ACC112 (cell line): ENCODE results near the gene GCNA.

Experiments
- H2AFZ ChIP-seq: fragments of 200-600 bp; sonication (generic); one replicate; pipeline ENCODE4 v1.6.0; 2017; ENCODE audit warnings: antibody characterized with exemption, low read length; ENCODE audit not compliant: unreplicated experiment
- H3K27ac ChIP-seq: fragments of 200-600 bp; sonication (generic); 2 replicates; pipeline ENCODE4 v1.5.1; 2014; ENCODE audit warnings: low read depth, mild to moderate bottlenecking, antibody characterized with exemption, low read length, moderate library complexity
- H3K27me3 ChIP-seq: fragments of 200-600 bp; sonication (generic); 2 replicates; pipeline ENCODE4 v1.6.1; 2014; ENCODE audit warnings: mild to moderate bottlenecking, antibody characterized with exemption, low read length, moderate library complexity, mixed read lengths; ENCODE audit not compliant: insufficient read depth
- H3K36me3 ChIP-seq: fragments of 200-600 bp; sonication (generic); 2 replicates; pipeline ENCODE4 v1.6.1; 2016; ENCODE audit warnings: mild to moderate bottlenecking, antibody characterized with exemption, low read length, moderate library complexity, mixed read lengths; ENCODE audit not compliant: insufficient read depth
- H3K4me1 ChIP-seq: fragments of 200-600 bp; sonication (generic); one replicate; pipeline ENCODE4 v1.6.1; 2016; ENCODE audit warnings: low read length, mixed read lengths; ENCODE audit not compliant: insufficient read depth, unreplicated experiment, control insufficient read depth
- H3K4me3 ChIP-seq: fragments of 200-600 bp; sonication (generic); 2 replicates; pipeline ENCODE4 v1.5.1; 2014; ENCODE audit warnings: mild to moderate bottlenecking, low read depth, low read length
- H3K79me2 ChIP-seq: fragments of 200-600 bp; sonication (generic); one replicate; pipeline ENCODE4 v1.6.0; 2016; ENCODE audit warnings: low read length; ENCODE audit not compliant: control insufficient read depth, unreplicated experiment, insufficient read depth

GCNA gene

DNA sequence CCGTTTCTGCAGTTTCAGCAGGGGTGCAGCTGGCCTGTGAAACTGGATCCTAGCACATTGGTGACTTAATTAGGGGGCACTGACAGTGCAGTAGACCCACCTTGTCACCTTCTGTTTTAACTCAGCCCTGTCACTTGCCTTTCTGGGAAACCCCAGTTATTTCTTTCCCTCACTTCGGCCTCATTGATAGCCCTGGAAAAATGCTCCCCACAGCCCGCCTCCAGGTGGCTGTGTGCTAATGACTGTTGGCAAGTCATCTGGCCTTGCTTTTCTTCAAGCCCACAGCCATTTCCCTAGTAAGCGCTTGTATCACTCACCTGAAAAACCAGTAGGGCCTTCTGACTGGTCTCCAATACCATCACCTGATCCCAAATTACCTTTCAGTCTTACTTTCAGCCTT is 36.8 kb downstream of the GCNA start:
- no peak overlapping the region for H3K4me3 ChIP-seq
- H3K27me3 ChIP-seq, result no peaks in the 10 kb centered on the region
- H3K36me3 ChIP-seq, result no peaks in the 10 kb centered on the region
- H3K79me2 ChIP-seq, result no peaks in the 10 kb centered on the region
- H3K27ac ChIP-seq, result no peak overlapping the region
- no peak overlapping the region for H2AFZ ChIP-seq
- no peaks in the 10 kb centered on the region for H3K4me1 ChIP-seq

DNA sequence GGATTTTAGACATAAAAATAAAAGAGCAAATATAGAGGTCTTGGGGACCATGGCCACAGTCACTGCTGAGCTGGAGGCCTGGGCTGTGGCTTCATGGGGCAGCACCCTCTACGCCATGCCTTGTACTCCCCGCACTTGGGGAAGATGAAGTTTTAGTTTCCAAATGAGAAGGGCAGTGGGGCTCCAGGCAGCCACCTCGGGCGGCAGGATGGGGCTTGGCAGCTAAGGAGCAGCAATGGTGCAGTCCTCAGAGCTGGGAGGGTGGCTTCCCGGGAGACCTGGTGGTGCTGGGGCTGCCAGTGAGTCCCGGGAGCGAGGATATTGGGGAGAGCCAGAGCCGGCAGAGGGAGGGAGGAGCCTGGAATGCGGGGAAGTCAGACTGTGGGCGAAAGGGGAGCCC is 37.7 kb downstream of the GCNA start:
- no peaks in the 10 kb centered on the region for H3K36me3 ChIP-seq
- no peaks in the 10 kb centered on the region for H3K4me1 ChIP-seq
- no peak overlapping the region for H3K4me3 ChIP-seq
- H3K27me3 ChIP-seq, result no peaks in the 10 kb centered on the region
- no peak overlapping the region for H2AFZ ChIP-seq
- H3K27ac ChIP-seq, result no peak overlapping the region
- no peaks in the 10 kb centered on the region for H3K79me2 ChIP-seq

DNA sequence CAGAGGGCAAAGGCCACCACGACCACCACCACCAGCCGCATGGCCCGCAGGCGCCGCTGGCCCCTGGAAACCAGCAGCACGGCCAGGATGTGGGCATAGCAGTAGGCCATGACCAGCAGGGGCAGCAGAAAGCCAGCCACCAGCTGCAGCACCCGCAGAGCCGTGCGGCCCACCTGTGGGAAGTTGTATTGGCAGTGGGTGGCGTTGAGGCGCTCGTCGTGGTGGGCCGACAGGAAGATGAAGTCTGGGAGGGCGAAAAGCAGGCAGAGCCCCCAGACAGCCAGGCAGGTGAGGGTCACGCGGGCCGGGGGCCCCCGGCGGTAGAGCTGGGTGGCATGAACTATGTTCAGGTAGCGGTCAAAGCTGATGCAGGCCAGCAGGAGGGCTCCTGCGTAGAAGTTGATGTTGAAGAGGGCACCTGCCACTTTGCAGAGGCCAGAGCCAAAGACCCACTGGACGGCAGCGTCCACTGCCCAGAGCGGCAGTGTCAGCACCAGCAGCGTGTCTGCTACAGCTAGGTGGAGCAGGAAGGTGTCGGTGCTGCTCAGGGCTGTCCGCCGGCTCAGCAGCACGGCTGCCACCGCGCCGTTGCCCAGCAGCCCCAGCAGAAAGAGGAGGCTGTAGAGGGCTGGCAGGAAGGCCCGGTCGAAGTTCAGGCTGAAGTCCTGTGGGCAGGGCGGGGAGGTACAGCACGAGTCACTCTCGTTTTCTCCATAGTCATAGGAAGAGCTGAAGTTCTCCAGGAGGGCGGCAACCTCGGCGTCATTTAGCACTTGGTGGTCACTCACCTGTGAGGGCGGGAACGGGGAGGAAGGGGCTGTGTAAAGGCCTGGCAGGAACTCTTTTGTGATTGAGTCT is 38.7 kb downstream of the GCNA start:
- Histone ChIP-seq H3K4me3 (no peak overlapping the region), H3K36me3 (no peaks in the 10 kb centered on the region), H3K4me1 (no peaks in the 10 kb centered on the region), H3K27ac (no peak overlapping the region), H3K27me3 (no peaks in the 10 kb centered on the region), H3K79me2 (no peaks in the 10 kb centered on the region), H2AFZ (no peak overlapping the region)

DNA sequence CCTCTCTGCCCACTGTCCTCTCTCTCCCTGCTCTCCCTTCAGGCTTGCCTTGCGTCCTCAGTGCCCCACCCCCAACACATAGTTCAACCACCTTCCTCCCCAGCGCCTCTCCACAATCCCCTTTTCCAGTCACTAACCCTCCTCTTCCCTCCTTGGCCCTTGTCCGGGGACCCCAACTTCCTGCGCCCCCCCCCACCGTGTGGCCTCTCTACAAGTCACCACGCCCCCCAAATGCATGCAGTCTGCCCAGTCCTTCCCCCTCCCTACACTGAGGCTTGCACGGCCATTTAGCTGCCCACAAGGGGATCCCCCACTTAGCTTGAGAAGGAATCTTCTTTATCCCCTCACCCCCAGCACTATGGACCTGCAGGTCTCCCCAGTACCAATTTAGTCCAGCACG is 39.5 kb downstream of the GCNA start:
- Histone ChIP-seq H3K4me3 (no peak overlapping the region), H3K36me3 (no peaks in the 10 kb centered on the region), H3K27me3 (no peaks in the 10 kb centered on the region), H3K79me2 (no peaks in the 10 kb centered on the region), H3K27ac (no peak overlapping the region), H3K4me1 (no peaks in the 10 kb centered on the region), H2AFZ (no peak overlapping the region)

DNA sequence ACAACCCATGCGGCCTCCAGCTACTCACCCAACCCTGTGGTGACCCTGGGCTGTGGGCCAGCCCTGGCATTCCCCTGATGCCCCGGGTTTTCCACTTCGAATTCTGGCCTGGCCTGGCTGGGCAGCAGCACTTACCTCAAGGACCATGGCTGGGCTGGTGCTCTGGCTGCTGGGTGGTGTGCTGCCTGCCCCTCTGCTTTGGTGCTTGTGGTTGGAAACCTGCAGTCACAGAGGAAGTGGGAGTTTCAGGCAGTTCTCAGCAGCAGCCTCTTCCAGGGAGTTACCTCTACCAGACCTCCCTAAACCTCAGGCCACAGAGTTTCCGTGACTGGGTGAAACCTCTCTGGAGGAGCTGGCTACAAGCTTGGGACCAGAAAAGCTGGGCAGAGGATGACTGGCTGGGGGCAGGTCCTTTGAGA is 40.1 kb downstream of the GCNA start, which contains the start of gene CXCR3:
CXCR3 (minus strand) TSS at position 209 of the 419 bp plus-strand sequence; CDS start at position 147, 62 bp downstream.
- Histone ChIP-seq H3K4me3 (no peak within 1 kb of the TSS), H3K27me3 (no peaks in the 10 kb centered on the region)

DNA sequence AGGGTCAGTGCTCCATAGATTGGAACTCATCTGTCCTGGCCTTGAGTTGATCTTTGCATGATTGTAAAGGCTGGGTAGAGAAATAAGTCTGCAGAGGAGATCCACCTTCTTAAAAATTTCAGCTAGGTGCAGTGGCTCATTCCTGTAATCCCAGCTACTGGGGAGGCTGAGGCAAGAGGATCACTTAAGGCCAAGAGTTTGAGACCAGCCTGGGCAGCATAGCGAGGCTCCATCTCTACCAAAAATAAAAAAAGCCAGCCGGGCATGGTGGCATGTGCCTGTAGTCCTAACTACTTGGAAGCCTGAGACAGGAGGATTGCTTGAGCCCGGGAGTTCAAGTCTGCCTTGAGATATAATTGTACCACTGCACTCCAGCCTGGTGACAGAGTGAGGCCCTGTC is 40.5 kb downstream of the GCNA start:
- no peaks in the 10 kb centered on the region for H3K4me1 ChIP-seq
- H3K36me3 ChIP-seq, result no peaks in the 10 kb centered on the region
- no peak overlapping the region for H3K4me3 ChIP-seq
- no peaks in the 10 kb centered on the region for H3K27me3 ChIP-seq
- no peak overlapping the region for H3K27ac ChIP-seq
- H2AFZ ChIP-seq, result no peak overlapping the region
- H3K79me2 ChIP-seq, result no peaks in the 10 kb centered on the region

More for the DNA sequence above, 40.1 kb downstream of the GCNA start, which contains the start of gene CXCR3:
- Histone ChIP-seq H3K4me1 (no peaks in the 10 kb centered on the region), H3K79me2 (no peaks in the 10 kb centered on the region), H3K36me3 (no peaks in the 10 kb centered on the region), H2AFZ (no peak within 1 kb of the TSS), H3K27ac (no peak within 1 kb of the TSS)

DNA sequence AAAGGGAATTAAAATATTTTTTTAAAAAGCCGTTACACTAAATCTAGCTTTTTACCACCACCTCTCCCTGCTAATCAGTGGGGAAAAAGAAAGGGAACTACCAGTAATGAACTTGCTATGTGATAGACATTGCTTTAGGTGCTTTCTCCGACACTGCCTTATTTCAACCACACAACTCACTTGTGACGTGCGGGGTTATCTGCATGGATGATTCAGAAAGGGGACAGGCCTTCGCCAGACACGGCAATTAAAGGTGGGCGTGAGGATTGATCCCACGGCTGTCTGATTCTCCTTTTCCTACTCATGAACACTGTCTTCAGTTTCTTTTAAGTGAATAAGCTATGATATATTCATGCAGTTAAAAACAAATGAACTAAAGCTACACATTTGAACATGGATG is 41.0 kb downstream of the GCNA start:
- Histone ChIP-seq H3K4me3 (no peak overlapping the region), H3K27me3 (no peaks in the 10 kb centered on the region), H3K4me1 (no peaks in the 10 kb centered on the region), H3K27ac (no peak overlapping the region), H2AFZ (no peak overlapping the region), H3K79me2 (no peaks in the 10 kb centered on the region), H3K36me3 (no peaks in the 10 kb centered on the region)

DNA sequence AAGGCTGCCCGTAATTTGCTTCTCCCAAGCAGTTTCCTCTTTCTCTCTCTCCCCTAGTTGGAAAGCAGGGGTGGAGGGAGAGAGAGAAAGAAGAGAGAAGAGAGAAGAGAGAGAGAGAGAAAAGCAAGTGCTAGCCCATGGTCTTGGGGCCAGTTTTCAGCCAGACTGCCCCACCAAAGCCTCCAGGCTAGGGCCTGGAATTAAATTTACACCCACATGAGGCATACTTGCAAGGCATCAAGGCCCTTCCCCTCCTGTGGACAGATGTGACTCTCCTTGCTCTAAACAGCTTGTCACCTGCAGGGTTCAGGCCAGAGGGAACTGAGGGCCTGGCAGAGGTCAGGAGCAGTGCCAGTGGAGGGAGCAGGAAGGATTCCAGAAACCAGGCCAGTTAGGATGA is 41.7 kb downstream of the GCNA start:
- Histone ChIP-seq H3K4me3 (no peak overlapping the region), H3K4me1 (no peaks in the 10 kb centered on the region), H3K27ac (no peak overlapping the region), H3K79me2 (no peaks in the 10 kb centered on the region), H3K36me3 (no peaks in the 10 kb centered on the region), H3K27me3 (no peaks in the 10 kb centered on the region), H2AFZ (no peak overlapping the region)

DNA sequence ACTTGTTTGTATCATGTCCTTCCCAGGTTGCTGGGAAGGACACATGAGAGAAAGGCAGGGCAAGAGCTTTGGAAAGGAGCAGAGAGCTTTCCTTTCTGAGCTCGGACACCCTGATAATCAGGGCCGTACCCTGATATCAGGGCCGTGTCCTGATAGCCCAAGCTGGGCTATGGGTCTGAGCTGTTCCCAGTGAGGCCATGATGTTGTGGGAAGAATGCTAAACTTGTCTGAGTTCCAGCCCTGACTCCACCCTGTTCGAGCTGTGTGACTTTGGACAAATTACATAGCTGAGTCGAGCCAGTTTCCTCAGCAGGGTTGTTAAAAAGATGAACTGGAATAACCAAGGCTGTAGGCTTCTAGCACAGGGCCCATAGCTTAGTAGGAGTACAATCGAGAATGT is 43.4 kb downstream of the GCNA start:
- H2AFZ ChIP-seq, result no peak overlapping the region
- H3K36me3 ChIP-seq, result no peaks in the 10 kb centered on the region
- H3K4me3 ChIP-seq, result no peak overlapping the region
- H3K27me3 ChIP-seq, result no peaks in the 10 kb centered on the region
- no peak overlapping the region for H3K27ac ChIP-seq
- no peaks in the 10 kb centered on the region for H3K79me2 ChIP-seq
- H3K4me1 ChIP-seq, result no peaks in the 10 kb centered on the region

DNA sequence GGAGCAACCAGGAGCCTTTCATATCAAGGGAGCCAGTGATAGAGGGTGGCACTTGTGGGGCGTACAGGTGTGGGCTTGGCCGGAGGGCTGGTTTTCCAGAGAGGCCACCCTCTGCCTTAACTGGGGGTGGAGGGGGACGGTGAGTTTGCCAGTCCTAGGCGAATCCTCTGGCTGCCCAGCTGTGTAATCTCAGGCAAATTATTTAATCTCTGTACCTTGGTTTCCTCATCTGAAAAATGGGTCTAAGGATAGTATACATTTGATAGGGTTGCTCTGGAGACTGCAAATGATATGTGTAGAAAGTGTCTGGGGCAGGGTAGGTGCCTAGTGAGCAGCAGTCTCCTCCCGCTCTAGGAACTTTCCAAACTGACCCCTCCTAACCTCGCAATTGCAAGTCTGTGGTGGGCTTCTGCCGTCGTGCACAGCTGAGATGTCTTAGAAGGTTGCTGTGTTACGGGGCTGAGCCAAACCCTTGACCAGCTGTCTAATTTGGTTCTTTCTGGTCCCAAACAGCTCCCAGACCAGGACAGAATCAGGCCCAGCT is 43.9 kb downstream of the GCNA start:
- Histone ChIP-seq H2AFZ (no peak overlapping the region), H3K4me1 (no peaks in the 10 kb centered on the region), H3K4me3 (no peak overlapping the region), H3K27me3 (no peaks in the 10 kb centered on the region), H3K79me2 (no peaks in the 10 kb centered on the region), H3K36me3 (no peaks in the 10 kb centered on the region), H3K27ac (no peak overlapping the region)
